HG02759 (cell line): ENCODE data around the gene TSKU.
A peak's percentile ranks its signal among the peaks of the same experiment; 100 is the strongest.
"Not testable (repeated sequence)": the region's sequence is repeated elsewhere in the genome, so short reads cannot be mapped to it uniquely, and the experiment has no call there.

Experiments used
- ATAC-seq: cut with Tn5 transposase; IDR thresholded peaks from one replicate; pipeline ENCODE4 v1.9.1; 2021; ENCODE audit warnings: mild to moderate bottlenecking, moderate library complexity; ENCODE audit not compliant: unreplicated experiment

The TSKU gene

GRCh38 chr11:76800466-76801200, 17.5 kb downstream of the TSKU start:
- ATAC-seq, result no peak

GRCh38 chr11:76801225-76801624, 18.1 kb downstream of the TSKU start:
- ATAC-seq, result no peak

GRCh38 chr11:76801736-76802135, 18.6 kb downstream of the TSKU start:
- ATAC-seq, result no peak

DNA sequence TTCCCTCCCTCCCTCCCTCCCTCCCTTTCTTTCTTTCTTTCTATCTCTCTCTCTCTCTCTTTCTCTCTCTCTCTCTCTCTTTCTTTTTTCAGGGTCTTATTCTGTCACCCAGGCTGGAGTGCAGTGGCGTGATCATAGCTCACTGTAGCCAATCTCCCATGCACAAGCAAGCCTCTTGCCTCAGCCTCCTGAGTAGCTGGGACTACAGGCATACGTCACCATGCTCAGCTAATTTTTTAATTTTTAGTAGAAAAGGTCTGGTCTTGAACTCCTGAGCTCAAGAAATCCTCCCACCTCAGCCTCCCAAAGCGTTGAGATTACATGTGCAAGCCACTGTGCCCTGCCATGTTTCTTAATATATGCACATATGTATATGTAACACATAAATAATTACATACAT, 19.0 kb downstream of the TSKU start:
- no peak for ATAC-seq

GRCh38 chr11:76802621-76803020, 19.5 kb downstream of the TSKU start:
- ATAC-seq, result no peak

DNA sequence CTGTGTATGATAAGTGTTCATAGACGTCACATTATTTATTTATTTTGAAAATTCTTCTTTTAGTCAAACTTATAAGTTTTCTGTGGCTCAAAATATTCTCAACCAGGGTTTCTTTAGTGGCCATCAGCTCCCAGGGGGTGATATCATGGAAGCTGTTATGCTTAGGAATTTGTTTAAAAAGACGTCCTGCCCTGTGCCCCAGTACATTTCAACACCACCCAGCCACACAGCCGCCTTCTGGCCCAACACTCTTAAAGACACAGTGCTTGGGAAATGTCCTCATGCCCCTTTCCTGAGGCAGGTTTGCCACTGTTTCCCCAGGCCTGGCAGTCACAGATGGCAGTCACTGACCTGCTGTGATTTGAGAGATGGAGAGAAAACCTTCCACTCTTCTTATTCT, 19.9 kb downstream of the TSKU start:
- no peak for ATAC-seq

- no peak for ATAC-seq
Observed at GRCh38 chr11:76803811-76804600, 20.9 kb downstream of the TSKU start.

DNA sequence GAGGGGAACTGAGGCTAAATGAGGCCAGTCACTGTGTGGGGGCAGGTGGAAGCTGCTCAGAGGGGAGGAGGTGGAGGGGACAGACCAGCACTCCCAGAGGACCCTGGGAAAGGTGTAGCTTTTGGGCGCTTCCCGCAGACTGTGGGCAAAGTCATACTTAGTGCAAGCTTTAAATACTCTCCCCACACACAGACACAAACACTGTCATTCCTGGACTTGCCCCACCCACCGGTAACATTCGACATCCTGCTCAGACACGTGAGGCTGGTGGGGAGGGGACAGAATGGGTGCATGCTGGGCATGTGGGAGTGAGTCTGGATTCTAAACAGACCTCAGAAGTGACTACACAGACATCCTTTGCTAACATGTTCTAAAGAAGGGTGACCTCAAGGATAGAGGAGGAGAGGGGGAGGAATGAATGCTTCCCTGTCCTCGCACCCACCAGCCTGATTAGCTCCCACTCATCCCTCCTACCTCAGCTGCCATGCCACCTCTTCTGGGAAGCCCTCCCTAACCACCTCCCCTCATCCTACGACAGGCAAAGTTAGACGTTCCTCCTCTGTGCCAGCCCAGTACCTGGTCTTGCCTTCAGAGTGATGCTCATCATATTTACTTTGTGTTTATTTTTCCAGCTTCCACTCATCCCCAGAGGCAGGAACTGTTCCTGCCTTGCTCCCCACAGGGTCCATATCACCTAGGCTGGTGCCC, 22.2 kb downstream of the TSKU start:
- ATAC-seq, result no peak

- no peak for ATAC-seq
Observed at GRCh38 chr11:76806131-76806530, 23.0 kb downstream of the TSKU start.

GRCh38 chr11:76806608-76807205, 23.6 kb downstream of the TSKU start:
- ATAC-seq, result no peak

DNA sequence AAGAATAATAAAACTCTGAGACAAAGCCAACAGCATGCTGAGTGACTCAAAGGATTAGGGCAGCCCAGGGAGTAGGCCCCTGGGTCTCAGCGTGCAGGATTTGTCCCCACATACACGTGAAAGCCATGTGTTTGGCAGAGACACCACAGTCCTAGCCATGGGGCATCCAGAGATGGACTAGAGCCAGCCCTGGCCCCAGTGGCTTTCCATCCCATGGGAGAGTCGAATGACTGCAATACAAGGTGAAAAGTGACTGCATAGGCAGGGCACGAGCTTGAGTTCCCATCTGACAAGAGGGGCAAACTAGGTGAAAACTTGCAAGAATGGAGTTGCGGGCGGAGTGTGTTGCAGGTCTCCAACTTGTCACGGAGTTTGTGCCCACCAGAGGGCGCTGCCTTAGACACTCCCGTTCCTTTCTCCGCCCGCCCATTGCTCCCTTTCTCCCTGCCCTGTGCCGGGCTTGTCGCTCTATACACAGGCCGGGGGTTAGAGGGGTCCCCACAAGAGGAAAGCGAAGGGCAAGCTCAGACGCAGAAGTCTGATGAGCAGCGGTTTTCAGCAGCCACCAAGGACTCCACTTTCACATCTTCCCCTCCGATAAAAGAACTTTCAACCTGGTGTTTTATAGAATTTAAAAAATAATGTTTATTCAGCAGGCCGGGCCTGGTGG, 24.2 kb downstream of the TSKU start:
- peak; percentile 49 for ATAC-seq

GRCh38 chr11:76808171-76808570, 25.0 kb downstream of the TSKU start:
- no peak for ATAC-seq

DNA sequence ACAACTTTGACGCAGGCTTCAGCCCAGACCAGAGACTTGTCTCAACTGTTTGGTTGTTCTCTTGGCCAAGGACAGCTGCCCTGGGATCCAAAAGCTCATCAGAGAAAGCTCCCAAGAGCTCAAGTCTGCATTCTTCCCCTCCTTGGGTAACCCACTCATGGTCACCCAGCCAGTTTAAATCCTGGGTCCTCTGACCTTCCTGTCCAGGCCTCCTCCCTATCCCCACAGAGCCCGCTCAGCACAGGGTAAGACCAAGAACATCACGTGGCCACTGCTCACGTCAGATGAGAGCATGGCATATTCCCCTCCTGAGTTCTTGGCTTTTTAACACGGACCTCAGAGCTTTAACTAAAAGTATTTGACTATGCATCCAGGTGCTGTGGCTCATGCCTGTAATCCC, 25.8 kb downstream of the TSKU start:
- no peak for ATAC-seq

- ATAC-seq, result no peak
Observed at GRCh38 chr11:76810151-76810853, 27.1 kb downstream of the TSKU start.

DNA sequence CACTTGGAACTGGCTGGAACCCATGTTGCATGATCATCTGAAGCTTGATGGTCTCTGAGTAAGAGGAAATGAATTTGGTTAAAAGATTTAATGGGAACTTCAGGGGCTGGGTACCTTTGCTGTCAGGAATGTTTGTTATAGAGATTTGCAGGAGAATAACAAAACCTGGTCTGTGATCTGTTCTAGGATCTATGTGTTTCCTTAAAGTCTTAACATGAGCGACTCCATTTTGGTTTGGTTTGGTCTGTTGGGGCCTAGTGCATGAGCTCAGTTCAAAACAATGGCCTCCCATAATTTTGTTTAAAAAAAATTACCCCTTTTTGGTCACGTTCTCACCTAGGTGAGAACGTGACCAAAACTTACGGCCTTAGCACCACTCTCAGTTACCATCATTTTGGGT, 28.1 kb downstream of the TSKU start:
- no peak for ATAC-seq

- ATAC-seq, result no peak
Observed at GRCh38 chr11:76814414-76814813, 31.3 kb downstream of the TSKU start.

DNA sequence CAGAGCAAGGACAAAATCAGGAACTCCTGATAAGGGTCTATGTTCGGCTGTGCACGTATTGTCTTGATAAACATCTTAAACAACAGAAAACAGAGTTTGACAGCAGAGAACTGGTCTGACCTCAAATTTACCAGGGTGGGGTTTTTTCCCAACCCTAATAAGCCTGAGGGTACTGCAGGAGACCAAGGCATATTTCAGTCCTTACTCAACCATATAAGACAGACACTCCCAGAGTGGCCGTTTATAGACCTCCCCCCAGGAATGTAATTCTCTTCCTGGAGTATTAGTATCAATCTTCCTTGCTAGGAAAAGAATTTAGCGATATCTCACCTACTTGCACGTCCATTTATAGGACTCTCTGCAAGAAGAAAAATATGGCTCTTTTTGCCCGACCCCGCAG, 32.5 kb downstream of the TSKU start:
- not testable (repeated sequence) for ATAC-seq

DNA sequence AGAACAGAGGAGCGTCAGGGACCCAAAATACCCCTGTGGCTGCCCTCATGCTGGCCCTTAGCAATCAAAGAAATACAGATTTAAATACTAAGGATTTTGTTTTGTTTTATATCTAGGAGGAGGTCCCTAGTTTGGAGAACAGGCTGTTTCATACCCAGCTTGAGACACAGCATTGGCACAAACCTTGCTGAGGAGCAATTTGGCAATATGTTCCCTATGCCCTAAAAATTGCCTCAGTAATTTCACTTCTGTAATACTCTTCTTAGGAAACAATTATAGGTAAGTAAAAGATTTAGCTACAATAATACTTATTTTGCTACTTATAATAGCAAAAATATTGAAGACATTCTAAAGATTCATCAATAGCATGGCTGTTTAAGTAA, 37.0 kb downstream of the TSKU start:
- no peak for ATAC-seq

DNA sequence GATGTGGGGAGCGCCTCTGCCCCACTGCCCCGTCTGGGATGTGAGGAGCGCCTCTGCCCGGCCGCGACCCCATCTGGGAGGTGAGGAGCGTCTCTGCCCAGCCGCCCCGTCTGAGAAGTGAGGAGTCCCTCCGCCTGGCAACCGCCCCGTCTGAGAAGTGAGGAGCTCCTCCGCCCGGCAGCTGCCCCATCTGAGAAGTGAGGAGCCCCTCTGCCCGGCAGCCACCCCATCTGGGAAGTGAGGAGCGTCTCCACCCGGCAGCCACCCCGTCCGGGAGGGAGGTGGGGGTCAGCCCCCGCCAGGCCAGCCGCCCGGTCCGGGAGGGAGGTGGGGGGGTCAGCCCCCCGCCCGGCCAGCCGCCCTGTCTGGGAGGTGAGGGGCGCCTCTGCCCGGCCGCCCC, 38.2 kb downstream of the TSKU start:
- not testable (repeated sequence) for ATAC-seq

DNA sequence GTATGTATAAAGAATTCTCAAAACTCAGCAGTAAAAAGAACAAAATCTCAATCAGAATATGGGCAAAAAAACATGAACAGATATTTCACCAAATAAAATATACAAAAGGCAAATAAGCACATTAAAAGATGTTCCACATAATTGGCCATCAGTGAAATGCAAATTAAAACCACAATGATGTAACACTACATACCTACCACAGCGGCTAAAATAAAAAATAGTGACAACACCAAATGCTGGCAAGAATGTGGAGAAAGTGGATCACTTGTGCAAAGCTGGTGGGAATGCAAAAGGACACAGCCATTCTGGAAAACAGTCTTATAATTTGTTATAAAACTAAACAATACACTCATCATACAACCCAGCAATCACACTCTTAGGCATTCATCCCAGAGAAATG, 39.2 kb downstream of the TSKU start:
- no peak for ATAC-seq
